Aorta (tissue), 5 donors: Measurements from ENCODE around the gene BARHL1. TPM values are rescaled to one million over a fixed set of nuclear protein-coding genes. Genes with fewer than 3 reads are reported as not detected.

ENCODE experiments used
- ATAC-seq: fragments of 200-7000 bp; cut with Tn5 transposase; one replicate; pipeline ENCODE4 v1.9.1; 2022; ENCODE audit warnings: moderate library complexity; ENCODE audit not compliant: low FRiP score
- DNase-seq, 2 donors: peaks; one replicate each; pipeline ENCODE4 v3.0.0-alpha.2; 2020
- H3K27ac ChIP-seq, 2 donors: one replicate each; pipeline ENCODE4 v1.5.1; 2013; ENCODE audit warnings: low read length in 2 of 2, mild to moderate bottlenecking in 2 of 2, moderate library complexity in 2 of 2, control low read depth in 1 of 2, inconsistent platforms in 1 of 2, low read depth in 1 of 2
- H3K27me3 ChIP-seq, 2 donors: one replicate each; pipeline ENCODE4 v1.6.1; 2013; ENCODE audit warnings: control low read depth in 1 of 2, low read length in 1 of 2, mild to moderate bottlenecking in 1 of 2, moderate library complexity in 1 of 2; ENCODE audit not compliant: insufficient read depth in 2 of 2, control insufficient read depth in 1 of 2
- H3K36me3 ChIP-seq, 2 donors: one replicate each; pipeline ENCODE4 v1.6.1; 2013; ENCODE audit warnings: control low read depth in 1 of 2, low read length in 1 of 2, mild to moderate bottlenecking in 1 of 2; ENCODE audit not compliant: insufficient read depth in 2 of 2, control insufficient read depth in 1 of 2
- H3K4me1 ChIP-seq, 2 donors: one replicate each; pipeline ENCODE4 v1.6.1; 2013; ENCODE audit warnings: low read length in 2 of 2, control low read depth in 1 of 2, mild to moderate bottlenecking in 1 of 2, moderate library complexity in 1 of 2; ENCODE audit not compliant: insufficient read depth in 2 of 2, control insufficient read depth in 1 of 2
- H3K4me3 ChIP-seq, 2 donors: one replicate each; pipeline ENCODE4 v1.5.1; 2013; ENCODE audit warnings: low read length in 2 of 2, control low read depth in 1 of 2, mild to moderate bottlenecking in 1 of 2
- H3K9me3 ChIP-seq: one replicate; pipeline ENCODE4 v1.6.1; 2013; ENCODE audit warnings: mild to moderate bottlenecking, low read length; ENCODE audit not compliant: control insufficient read depth
- WGBS, 2 donors: extraction: QIAGEN DNeasy Blood & Tissue Kit; methylation state at CpG; one replicate each; pipeline ENCODE4 v1.1.7; 2013; 5-methylcytosine and 5-hydroxymethylcytosine counted together
- intact Hi-C, 2 donors: fragments of 100-400 bp; cut with DNase I; formaldehyde crosslinking; loops; one replicate each; pipeline versions ENCODE4 v1.14.2 to v1.15.0; 2022
- polyA plus RNA-seq, 2 donors: library from polyadenylated mRNA; stranded (reverse); fragments of 200-250 nt; gene quantifications; one replicate each; pipeline ENCODE4 v1.2.3, GENCODE V29; 2013
- total RNA-seq, 2 donors: library from RNA; stranded (reverse); fragmentation: NEBNext Ultra II Directional; extraction: Animal tissue kit (Norgen Biotek cat#: 25700); gene quantifications; one replicate each; pipeline ENCODE4 v1.2.1, GENCODE V29; 2021
- donor health status: healthy with polysubstance abuse.
- donor health status: Bipolar disorder and iron deficiency.
- donor health status: DM: no; HTN: no; CAD: no.
- donor health status: DM: no; HTN: no; CAD: no.
- donor health status: DM: yes; HTN: yes; CAD: no.

BARHL1 gene
- total and polyA plus RNA-seq, 4 donors: not detected

GRCh38 chr9:132543960-132544359 lies 38.4 kb upstream of the BARHL1 start:
- intact Hi-C loops: no loop called here
- DNase-seq (peak in 1 of 2 donors; percentile 54), ATAC-seq (no peak)
- Histone ChIP-seq H3K9me3 (no peaks in the 10 kb centered on the region), H3K36me3 (no peaks in the 10 kb centered on the region), H3K4me3 (no peak overlapping the region), H3K27me3 (peaks cover 0 to 2% of the 10 kb centered on the region in 2 donors), H3K4me1 (no peaks in the 10 kb centered on the region), H3K27ac (no peak overlapping the region)
- WGBS, 2 donors: 40 to 41% methylated on average over 20 to 21 of the region's 21 CpGs

- H3K36me3 ChIP-seq: no peaks in the 10 kb centered on the region
- no peaks in the 10 kb centered on the region for H3K4me1 ChIP-seq
- ATAC-seq (no peak), DNase-seq (peak; percentile 2 to 51)
- H3K9me3 ChIP-seq: no peaks in the 10 kb centered on the region
- 80 to 81% methylated on average over 9 of the region's 9 CpGs for WGBS, 2 donors
- intact Hi-C loops: no loop called here
- peaks cover 0 to 2% of the 10 kb centered on the region in 2 donors for H3K27me3 ChIP-seq
- no peak overlapping the region for H3K27ac ChIP-seq
- no peak overlapping the region for H3K4me3 ChIP-seq
These were observed 36.8 kb upstream of the BARHL1 start for GRCh38 chr9:132545578-132545977.

- Histone ChIP-seq H3K4me1 (no peaks in the 10 kb centered on the region), H3K27me3 (peaks cover 0 to 2% of the 10 kb centered on the region in 2 donors), H3K36me3 (no peaks in the 10 kb centered on the region), H3K27ac (no peak overlapping the region), H3K4me3 (no peak overlapping the region), H3K9me3 (no peaks in the 10 kb centered on the region)
- DNase-seq (peak in 1 of 2 donors; percentile 63), ATAC-seq (no peak)
- 3% methylated on average over 27 of the region's 27 CpGs for WGBS, 2 donors
- intact Hi-C loops: no loop called here
These were observed 36.0 kb upstream of the BARHL1 start for GRCh38 chr9:132546148-132547051.

GRCh38 chr9:132547052-132547431 lies 35.4 kb upstream of the BARHL1 start:
- H3K27me3 ChIP-seq: peaks cover 0 to 2% of the 10 kb centered on the region in 2 donors
- WGBS, 2 donors: 77% methylated on average over 7 of the region's 7 CpGs
- DNase-seq: no peak
- no peak for ATAC-seq
- H3K9me3 ChIP-seq: no peaks in the 10 kb centered on the region
- H3K36me3 ChIP-seq: no peaks in the 10 kb centered on the region
- H3K27ac ChIP-seq: no peak overlapping the region
- intact Hi-C loops: no loop called here
- H3K4me3 ChIP-seq: no peak overlapping the region
- H3K4me1 ChIP-seq: no peaks in the 10 kb centered on the region

- Histone ChIP-seq H3K9me3 (no peaks in the 10 kb centered on the region), H3K36me3 (no peaks in the 10 kb centered on the region), H3K4me3 (no peak overlapping the region), H3K4me1 (no peaks in the 10 kb centered on the region), H3K27me3 (peaks cover 0 to 2% of the 10 kb centered on the region in 2 donors), H3K27ac (no peak overlapping the region)
- no peak for ATAC-seq
- intact Hi-C loops: no loop called here
- 87 to 91% methylated on average over 13 of the region's 13 CpGs for WGBS, 2 donors
- DNase-seq: peak in 1 of 2 donors; percentile 59
These were observed 35.0 kb upstream of the BARHL1 start for GRCh38 chr9:132547436-132547835.

GRCh38 chr9:132547976-132548730 lies 34.3 kb upstream of the BARHL1 start:
- H3K4me1 ChIP-seq: no peaks in the 10 kb centered on the region
- no peaks in the 10 kb centered on the region for H3K36me3 ChIP-seq
- H3K9me3 ChIP-seq: no peaks in the 10 kb centered on the region
- DNase-seq: peak in 1 of 2 donors; percentile 55
- 76 to 78% methylated on average over 21 of the region's 21 CpGs for WGBS, 2 donors
- no peak overlapping the region for H3K27ac ChIP-seq
- no peak for ATAC-seq
- no peak overlapping the region for H3K4me3 ChIP-seq
- H3K27me3 ChIP-seq: peaks cover 0 to 2% of the 10 kb centered on the region in 2 donors
- intact Hi-C loops: no loop called here

- DNase-seq (peak in 1 of 2 donors; percentile 23), ATAC-seq (no peak)
- no peaks in the 10 kb centered on the region for H3K9me3 ChIP-seq
- WGBS, 2 donors: 35 to 42% methylated on average over 17 of the region's 17 CpGs
- no peaks in the 10 kb centered on the region for H3K36me3 ChIP-seq
- H3K27ac ChIP-seq: no peak overlapping the region
- no peaks in the 10 kb centered on the region for H3K4me1 ChIP-seq
- no peak overlapping the region for H3K4me3 ChIP-seq
- intact Hi-C loops: no loop called here
- peaks cover 0 to 2% of the 10 kb centered on the region in 2 donors for H3K27me3 ChIP-seq
These were observed 33.4 kb upstream of the BARHL1 start for GRCh38 chr9:132548751-132549640.

GRCh38 chr9:132551556-132551955 lies 30.9 kb upstream of the BARHL1 start:
- Histone ChIP-seq H3K27ac (no peak overlapping the region), H3K36me3 (no peaks in the 10 kb centered on the region), H3K4me3 (no peak overlapping the region), H3K27me3 (peaks cover 0 to 2% of the 10 kb centered on the region in 2 donors), H3K4me1 (no peaks in the 10 kb centered on the region), H3K9me3 (no peaks in the 10 kb centered on the region)
- intact Hi-C loops: no loop called here
- ATAC-seq: no peak
- DNase-seq: no peak
- 69 to 70% methylated on average over 13 of the region's 13 CpGs for whole genome bisulfite sequencing, 2 donors
